ENCODE measurements around the gene BCOR. TPM values are rescaled to one million over a fixed set of nuclear protein-coding genes. Genes with fewer than 3 reads are reported as not detected.

The BCOR gene
- total RNA-seq, 1 experiment from 2014 or later, result 134 TPM

DNA sequence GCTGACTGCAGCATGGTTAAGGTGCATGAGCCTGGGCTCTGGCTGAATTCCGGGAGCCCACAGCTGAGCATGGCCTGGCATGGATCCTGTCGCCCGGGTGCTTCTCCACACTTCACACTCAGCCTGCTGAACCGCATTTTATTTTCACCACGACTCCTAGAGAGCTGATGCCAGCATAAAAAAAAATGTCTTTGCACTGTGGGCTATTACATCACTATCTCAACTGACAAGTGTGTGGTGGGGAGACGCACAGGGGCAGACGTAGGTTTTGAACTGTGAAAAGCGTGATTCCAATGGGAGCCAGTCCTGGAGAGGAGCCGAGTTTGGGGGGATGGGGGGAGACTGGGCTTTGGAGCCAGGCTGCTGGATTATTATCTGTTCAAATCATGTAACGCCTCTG is 36.8 kb downstream of the BCOR start:
- no peak overlapping the region for H3K4ac ChIP-seq (ENCODE audit: low read depth, low read length)
- no peak overlapping the region for H2BK12ac ChIP-seq (ENCODE audit: insufficient read length, low read depth, low read length)
- H3K4me2 ChIP-seq (ENCODE audit: insufficient read depth, insufficient read length, low read length), result no peak overlapping the region
- H3K14ac ChIP-seq (ENCODE audit: insufficient read depth, low read length), result no peak overlapping the region
- H4K91ac ChIP-seq (ENCODE audit: insufficient read length, low read depth, low read length), result no peak overlapping the region
- H3K18ac ChIP-seq (ENCODE audit: insufficient read length, low read depth, low read length), result no peak overlapping the region
- no peaks in the 10 kb centered on the region for H3K23me2 ChIP-seq (ENCODE audit: insufficient read length, low read depth, low read length, poor library complexity, severe bottlenecking)
- H2BK20ac ChIP-seq (ENCODE audit: low read depth, low read length, poor library complexity, severe bottlenecking), result no peak overlapping the region
- Mint-ChIP-seq H3K36me3 (ENCODE audit: insufficient read depth in 1 of 3, low read depth in 3 of 3) (peaks cover 62 to 99% (median 82%) of the 10 kb centered on the region in 3 experiments), H3K27ac (no peak overlapping the region), H3K4me1 (peaks cover 25 to 29% of the 10 kb centered on the region in 2 experiments), H3K4me3 (no peak overlapping the region; a peak in 1 of 5 replicates), H3K27me3 (ENCODE audit: low read depth) (no peaks in the 10 kb centered on the region), H3K9me3 (peaks cover 57 to 75% of the 10 kb centered on the region in 2 experiments)
- TF ChIP-seq, protein P1, sequence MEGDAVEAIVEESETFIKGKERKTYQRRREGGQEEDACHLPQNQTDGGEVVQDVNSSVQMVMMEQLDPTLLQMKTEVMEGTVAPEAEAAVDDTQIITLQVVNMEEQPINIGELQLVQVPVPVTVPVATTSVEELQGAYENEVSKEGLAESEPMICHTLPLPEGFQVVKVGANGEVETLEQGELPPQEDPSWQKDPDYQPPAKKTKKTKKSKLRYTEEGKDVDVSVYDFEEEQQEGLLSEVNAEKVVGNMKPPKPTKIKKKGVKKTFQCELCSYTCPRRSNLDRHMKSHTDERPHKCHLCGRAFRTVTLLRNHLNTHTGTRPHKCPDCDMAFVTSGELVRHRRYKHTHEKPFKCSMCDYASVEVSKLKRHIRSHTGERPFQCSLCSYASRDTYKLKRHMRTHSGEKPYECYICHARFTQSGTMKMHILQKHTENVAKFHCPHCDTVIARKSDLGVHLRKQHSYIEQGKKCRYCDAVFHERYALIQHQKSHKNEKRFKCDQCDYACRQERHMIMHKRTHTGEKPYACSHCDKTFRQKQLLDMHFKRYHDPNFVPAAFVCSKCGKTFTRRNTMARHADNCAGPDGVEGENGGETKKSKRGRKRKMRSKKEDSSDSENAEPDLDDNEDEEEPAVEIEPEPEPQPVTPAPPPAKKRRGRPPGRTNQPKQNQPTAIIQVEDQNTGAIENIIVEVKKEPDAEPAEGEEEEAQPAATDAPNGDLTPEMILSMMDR (conservative IDR thresholded peaks at IDR 0.05), result no peak
- no peaks in the 10 kb centered on the region for H3K9me3 ChIP-seq (ENCODE audit: control insufficient read depth, low read depth, low read length)
- WGBS (ENCODE audit: extremely low coverage, insufficient read length, low lambda C conversion rate), result no CpG with 5 or more reads among the region's 10 CpGs
- no peak overlapping the region for H2BK15ac ChIP-seq (ENCODE audit: low read depth, low read length)
- H3K4me1 ChIP-seq (ENCODE audit: insufficient read depth, low read length), result peaks cover 14% of the 10 kb centered on the region
- H2AK5ac ChIP-seq (ENCODE audit: insufficient read length, low read length), result no peak overlapping the region
- no peaks in the 10 kb centered on the region for H3K27me3 ChIP-seq (ENCODE audit: insufficient read depth, low read length)
- H3K23ac ChIP-seq (ENCODE audit: insufficient read length, low read depth, low read length), result no peak overlapping the region
- no peak overlapping the region for H3T11ph ChIP-seq (ENCODE audit: low read length)
- no peak overlapping the region for H3K56ac ChIP-seq (ENCODE audit: insufficient read length, low read depth, low read length)
- no peak overlapping the region for H2BK120ac ChIP-seq (ENCODE audit: low read depth, low read length, poor library complexity, severe bottlenecking)
- no peak overlapping the region for H4K8ac ChIP-seq (replicated peaks; ENCODE audit: insufficient read length, low read depth, low read length)
- DNase-seq, result no peak
- no peak overlapping the region for H2AFZ ChIP-seq (ENCODE audit: low read length)
- no peak overlapping the region for H2BK5ac ChIP-seq (ENCODE audit: insufficient read length, low read length)
- no peak overlapping the region for H3K9ac ChIP-seq (ENCODE audit: extremely low read depth, insufficient read length, low read length)
- H3K79me2 ChIP-seq (ENCODE audit: insufficient read depth, low read length), result no peaks in the 10 kb centered on the region
- H3K79me1 ChIP-seq (ENCODE audit: insufficient read depth, low read depth, low read length, poor library complexity, severe bottlenecking), result no peaks in the 10 kb centered on the region
- no peak overlapping the region for H3K27ac ChIP-seq (ENCODE audit: insufficient read length, low read depth, low read length)
- H4K5ac ChIP-seq (ENCODE audit: insufficient read length, low read depth, low read length), result no peak overlapping the region
- peaks cover 3% of the 10 kb centered on the region for H4K20me1 ChIP-seq (ENCODE audit: control insufficient read depth, insufficient read depth, insufficient read length)

All from H9 (cell line).